GM12878 (cell line): ENCODE data around the gene PCDHGB5. TPM values are rescaled to one million over a fixed set of nuclear protein-coding genes. Genes with fewer than 3 reads are reported as not detected.

Source experiments
- ATAC-seq: fragments of 200-7000 bp; cut with Tn5 transposase; 3 replicates; pipeline ENCODE4 v1.9.1; 2020; ENCODE audit warnings: mild to moderate bottlenecking, moderate library complexity
- BruUV-seq: library from RNA; stranded (reverse); fragments of 400-500 nt; replicated peaks from 2 replicates; lab custom pipeline; 2021; lab: Mats Ljungman, UMichigan
- CTCF ChIA-PET: fragments of 300-600 bp; sonication (Branson Sonifier 250); formaldehyde crosslinking; extraction: SDS; loops from one replicate; lab custom pipeline; 2021; ENCODE audit warnings: inconsistent platforms; lab: Yijun Ruan, JAX
- POLR2A ChIA-PET: fragments of 350-600 bp; formaldehyde crosslinking; extraction: SDS; loops from one replicate; lab custom pipeline; 2021; ENCODE audit warnings: inconsistent platforms; lab: Charles Lee
- RAD21 ChIA-PET: fragments of 300-600 bp; sonication (Branson Sonifier 250); formaldehyde crosslinking; loops from one replicate; lab custom pipeline; 2023; ENCODE audit warnings: antibody characterized with exemption; ENCODE audit not compliant: unreplicated experiment; lab: Charles Lee
- SMC1A ChIA-PET: fragments of 300-600 bp; sonication (Branson Sonifier 250); formaldehyde crosslinking; loops from one replicate; lab custom pipeline; 2023; ENCODE audit not compliant: unreplicated experiment, uncharacterized antibody; lab: Charles Lee
- DNase-seq: peaks from one replicate; pipeline ENCODE4 v3.0.0-alpha.2; 2011; ENCODE audit warnings: low read depth, low spot score
- FAIRE-seq: peaks from 3 replicates; lab custom pipeline; 2011; peaks lifted over from hg19 to GRCh38; lab: Jason Lieb, UNC
- H2AFZ ChIP-seq: 2 replicates; pipeline ENCODE4 v1.6.0; 2011; ENCODE audit warnings: low read depth, low read length, control low read depth; ENCODE audit not compliant: control insufficient read depth
- H3K27ac ChIP-seq: 2 replicates; pipeline ENCODE4 v1.5.1; 2011; ENCODE audit warnings: control low read depth; ENCODE audit not compliant: control insufficient read depth, insufficient read depth
- H3K27me3 ChIP-seq, 2 experiments: replicated peaks in 1 of 2; 2 replicates each; pipeline versions ENCODE4 v1.6.0 to v1.6.1; 2011; ENCODE audit warnings: low read length in 1 of 2; ENCODE audit not compliant: control insufficient read depth in 2 of 2, insufficient read depth in 2 of 2
- H3K36me3 ChIP-seq, 2 experiments: 2 replicates each; pipeline ENCODE4 v1.5.1; 2011; ENCODE audit warnings: low read length in 1 of 2; ENCODE audit not compliant: control insufficient read depth in 2 of 2, insufficient read depth in 2 of 2
- H3K4me1 ChIP-seq: 2 replicates; pipeline ENCODE4 v1.6.1; 2011; ENCODE audit warnings: mild to moderate bottlenecking, low read length, moderate library complexity, mixed read lengths; ENCODE audit not compliant: control insufficient read depth, insufficient read depth
- H3K4me2 ChIP-seq: 2 replicates; pipeline ENCODE4 v1.6.0; 2011; ENCODE audit warnings: control low read depth; ENCODE audit not compliant: control insufficient read depth, insufficient read depth
- H3K4me3 ChIP-seq: fragments of 200-600 bp; sonication (generic); 2 replicates; pipeline ENCODE4 v1.5.1; 2016
- H3K79me2 ChIP-seq: 2 replicates; pipeline ENCODE4 v1.6.0; 2011; ENCODE audit warnings: low read length; ENCODE audit not compliant: control insufficient read depth, insufficient read depth
- H3K9ac ChIP-seq: 2 replicates; pipeline ENCODE4 v1.8.0; 2011; ENCODE audit warnings: low read length, control low read depth, mixed read lengths; ENCODE audit not compliant: control insufficient read depth, insufficient read depth
- H3K9me3 ChIP-seq: replicated peaks from 3 replicates; pipeline ENCODE4 v1.5.1; 2011; ENCODE audit warnings: mild to moderate bottlenecking, low read length; ENCODE audit not compliant: control insufficient read depth, insufficient read depth
- H4K20me1 ChIP-seq: 2 replicates; pipeline ENCODE4 v1.6.0; 2011; ENCODE audit not compliant: control insufficient read depth, insufficient read depth
- PML ChIP-seq: IDR thresholded peaks from 2 replicates; pipeline ENCODE4 v1.6.1; 2012; ENCODE audit warnings: low read length, inconsistent platforms
- RAD21 ChIP-seq: IDR thresholded peaks from 2 replicates; pipeline ENCODE4 v1.6.1; 2011; ENCODE audit warnings: mild to moderate bottlenecking, low read depth, low read length, moderate library complexity; ENCODE audit not compliant: insufficient read depth
- RELB ChIP-seq: fragments of 450-650 bp; IDR thresholded peaks from 2 replicates; pipeline ENCODE4 v1.6.1; 2017; ENCODE audit warnings: low read depth, mild to moderate bottlenecking, moderate library complexity
- SREBF1 ChIP-seq: IDR thresholded peaks from 2 replicates; pipeline ENCODE4 v1.6.1; 2012; ENCODE audit warnings: mild to moderate bottlenecking, low read length
- SREBF2 ChIP-seq: IDR thresholded peaks from 2 replicates; pipeline ENCODE4 v1.6.1; 2012; ENCODE audit warnings: mild to moderate bottlenecking, low read length
- STAT1 ChIP-seq: fragments of 450-650 bp; conservative IDR thresholded peaks from 2 replicates; pipeline ENCODE4 v1.6.1; 2014; ENCODE audit warnings: antibody characterized with exemption, mild to moderate bottlenecking
- TAF1 ChIP-seq: IDR thresholded peaks from 2 replicates; pipeline ENCODE4 v1.6.1; 2011; ENCODE audit warnings: mild to moderate bottlenecking, low read depth, low read length, borderline replicate concordance
- WRNIP1 ChIP-seq: IDR thresholded peaks from 2 replicates; pipeline ENCODE4 v1.6.1; 2011; ENCODE audit warnings: low read depth, low read length, improper control_type of control experiment, borderline replicate concordance
- ZBED1 ChIP-seq: IDR thresholded peaks from 2 replicates; pipeline ENCODE4 v1.6.1; 2016; ENCODE audit warnings: borderline replicate concordance
- ZNF622 ChIP-seq: fragments of 450-650 bp; IDR thresholded peaks from 2 replicates; pipeline ENCODE4 v1.6.1; 2017; ENCODE audit warnings: mild to moderate bottlenecking, inconsistent platforms
- ZSCAN29 ChIP-seq: fragments of 450-650 bp; IDR thresholded peaks from 2 replicates; pipeline ENCODE4 v1.6.1; 2017; ENCODE audit warnings: mild to moderate bottlenecking, moderate library complexity
- WGBS: methylation state at CpG from one replicate; pipeline ENCODE4 v1.1.6; 2016; ENCODE audit warnings: low lambda C conversion rate; ENCODE audit not compliant: insufficient replicate concordance, insufficient coverage; ENCODE audit errors: missing lambda C conversion rate; 5-methylcytosine and 5-hydroxymethylcytosine counted together
- in situ Hi-C: fragments of 300-500 bp; cut with MboI; formaldehyde crosslinking; loops from 9 replicates; pipeline ENCODE4 v1.14.3; 2018; ENCODE audit warnings: mixed read lengths
- intact Hi-C: fragments of 100-400 bp; cut with micrococcal nuclease; formaldehyde crosslinking; loops from one replicate; pipeline ENCODE4 v1.14.2; 2022; ENCODE audit not compliant: unreplicated experiment
- polyA plus RNA-seq, 11 experiments: library from polyadenylated mRNA; depleted of rRNA in 4 of 11; unstranded in 6 of 11; stranded (reverse) in 5 of 11; fragments of >200 nt; fragmentation: Nextera tagmentation in 4 of 11; fragmentation: Illumina TruSeq in 1 of 11; extraction: Ambion mirVana in 4 of 11; extraction: Trizol in 1 of 11; gene quantifications; 1 replicate in 1 of 11; 2 replicates in 10 of 11; pipeline versions ENCODE4 v1.2.1 to v1.2.3, GENCODE V29; 2011 to 2016; ENCODE audit warnings: inconsistent platforms in 2 of 11, missing spikeins in 2 of 11, low read depth in 1 of 11
- total RNA-seq, 4 experiments: library from RNA; depleted of rRNA in 3 of 4; stranded (reverse); fragments of >200 nt in 3 of 4; fragmentation: Illumina TruSeq in 1 of 4; extraction: Trizol in 1 of 4; gene quantifications; 2 replicates each; pipeline versions ENCODE4 v1.2.1 to v1.2.3, GENCODE V29; 2013 to 2021
- TF ChIP-seq, protein P1 (sequence below): IDR thresholded peaks from 2 replicates; pipeline ENCODE4 v1.6.1; 2011; ENCODE audit warnings: low read depth, low read length, improper control_type of control experiment, borderline replicate concordance
- TF ChIP-seq, protein P2 (sequence below), 3 experiments: IDR thresholded peaks in 2 of 3; conservative IDR thresholded peaks in 1 of 3; 2 replicates each; pipeline ENCODE4 v1.5.1; 2011; ENCODE audit warnings: low read depth in 3 of 3, low read length in 3 of 3, mild to moderate bottlenecking in 3 of 3, control low read depth in 2 of 3, moderate library complexity in 2 of 3, inconsistent platforms in 1 of 3, mixed read lengths in 1 of 3; ENCODE audit not compliant: control insufficient read depth in 2 of 3, insufficient read depth in 1 of 3; ENCODE audit errors: extremely low read depth in 1 of 3

PCDHGB5 gene
- total and polyA plus RNA-seq, 10 of the 15 experiments (the other 5 are each of a cell fraction or from before 2014, with no cell fraction given), result 0.02 to 2.3 (median 1.3) TPM; not detected in 1

DNA sequence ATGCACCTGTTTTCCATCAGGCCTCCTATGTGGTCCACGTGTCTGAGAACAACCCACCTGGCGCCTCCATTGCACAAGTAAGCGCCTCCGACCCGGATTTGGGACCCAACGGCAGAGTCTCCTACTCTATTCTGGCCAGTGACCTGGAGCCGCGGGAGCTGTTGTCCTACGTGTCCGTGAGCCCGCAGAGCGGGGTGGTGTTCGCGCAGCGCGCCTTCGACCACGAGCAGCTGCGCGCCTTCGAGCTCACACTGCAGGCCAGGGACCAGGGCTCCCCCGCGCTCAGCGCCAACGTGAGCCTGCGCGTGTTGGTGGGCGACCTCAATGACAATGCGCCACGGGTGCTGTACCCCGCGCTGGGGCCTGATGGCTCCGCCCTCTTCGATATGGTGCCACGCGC is 46.2 kb upstream of the PCDHGB5 start:
- FAIRE-seq, result no peak
- no peak for DNase-seq
- SMC1A ChIA-PET, result no interaction called here
- no peak overlapping the region for H3K27ac ChIP-seq
- no peaks in the 10 kb centered on the region for H4K20me1 ChIP-seq
- TF ChIP-seq TAF1 (no peak), STAT1 (no peak)
- TF ChIP-seq, protein P1, sequence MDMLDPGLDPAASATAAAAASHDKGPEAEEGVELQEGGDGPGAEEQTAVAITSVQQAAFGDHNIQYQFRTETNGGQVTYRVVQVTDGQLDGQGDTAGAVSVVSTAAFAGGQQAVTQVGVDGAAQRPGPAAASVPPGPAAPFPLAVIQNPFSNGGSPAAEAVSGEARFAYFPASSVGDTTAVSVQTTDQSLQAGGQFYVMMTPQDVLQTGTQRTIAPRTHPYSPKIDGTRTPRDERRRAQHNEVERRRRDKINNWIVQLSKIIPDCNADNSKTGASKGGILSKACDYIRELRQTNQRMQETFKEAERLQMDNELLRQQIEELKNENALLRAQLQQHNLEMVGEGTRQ, result no peak
- TF ChIP-seq, all 136 proteins: peak for 0
- Histone ChIP-seq H3K79me2 (no peaks in the 10 kb centered on the region), H3K36me3 (no peaks in the 10 kb centered on the region), H3K9me3 (no peaks in the 10 kb centered on the region; the same call in 1 of the 3 replicates), H3K4me1 (no peaks in the 10 kb centered on the region), H3K4me2 (no peak overlapping the region), H2AFZ (no peak overlapping the region), H3K4me3 (no peak overlapping the region), H3K27me3 (no peaks in the 10 kb centered on the region), H3K9ac (no peak overlapping the region)
- ChIA-PET POLR2A (no interaction called here), CTCF (no interaction called here), RAD21 (no interaction called here)
- no TSS peak for BruUV-seq
- WGBS, result 82% methylated on average over 20 of the region's 36 CpGs
- in situ Hi-C loops, result no loop called here
- intact Hi-C loops, result no loop called here
- no peak for ATAC-seq

- H3K36me3 ChIP-seq, result no peaks in the 10 kb centered on the region
- no peaks in the 10 kb centered on the region for H4K20me1 ChIP-seq
- no peak within 1 kb of the TSS for H2AFZ ChIP-seq
- RAD21 ChIA-PET, result interaction anchor here (1.4 kb wide), 1 partner anchor 58 kb away, joined by 5 read pairs; the partner anchor contains the start of gene PCDHGA10
- intact Hi-C loops (no loop called here), in situ Hi-C loops (no loop called here)
- WGBS, result 65% methylated on average over 29 of the region's 29 CpGs
- CTCF ChIA-PET, result interaction anchor here (1.3 to 1.6 kb wide), 4 partner anchors 9 to 209 kb away, joined by 3 to 6 read pairs (median 4); partner anchors contain the start of gene PCDHGB3
- no peak within 1 kb of the TSS for H3K27ac ChIP-seq
- peaks cover under 1% of the 10 kb centered on the region; the same call in 2 of the 3 replicates for H3K9me3 ChIP-seq
- no peak for FAIRE-seq
- no peak within 1 kb of the TSS for H3K4me3 ChIP-seq
- DNase-seq, result no peak
- no peaks in the 10 kb centered on the region for H3K79me2 ChIP-seq
- H3K9ac ChIP-seq, result no peak within 1 kb of the TSS
- no peaks in the 10 kb centered on the region for H3K4me1 ChIP-seq
- SMC1A ChIA-PET, result no interaction called here
- no peak within 1 kb of the TSS for H3K4me2 ChIP-seq
- POLR2A ChIA-PET, result no interaction called here
- ATAC-seq, result no peak
- BruUV-seq, result no TSS peak
- H3K27me3 ChIP-seq, result no peaks in the 10 kb centered on the region
- TF ChIP-seq ZNF622 (no peak), ZBED1 (no peak), RELB (no peak), SREBF1 (no peak), RAD21 (peak; percentile 14; the same call in 1 of the 2 replicates), PML (no peak), SREBF2 (no peak), ZSCAN29 (no peak), WRNIP1 (no peak)
- TF ChIP-seq, protein P2, sequence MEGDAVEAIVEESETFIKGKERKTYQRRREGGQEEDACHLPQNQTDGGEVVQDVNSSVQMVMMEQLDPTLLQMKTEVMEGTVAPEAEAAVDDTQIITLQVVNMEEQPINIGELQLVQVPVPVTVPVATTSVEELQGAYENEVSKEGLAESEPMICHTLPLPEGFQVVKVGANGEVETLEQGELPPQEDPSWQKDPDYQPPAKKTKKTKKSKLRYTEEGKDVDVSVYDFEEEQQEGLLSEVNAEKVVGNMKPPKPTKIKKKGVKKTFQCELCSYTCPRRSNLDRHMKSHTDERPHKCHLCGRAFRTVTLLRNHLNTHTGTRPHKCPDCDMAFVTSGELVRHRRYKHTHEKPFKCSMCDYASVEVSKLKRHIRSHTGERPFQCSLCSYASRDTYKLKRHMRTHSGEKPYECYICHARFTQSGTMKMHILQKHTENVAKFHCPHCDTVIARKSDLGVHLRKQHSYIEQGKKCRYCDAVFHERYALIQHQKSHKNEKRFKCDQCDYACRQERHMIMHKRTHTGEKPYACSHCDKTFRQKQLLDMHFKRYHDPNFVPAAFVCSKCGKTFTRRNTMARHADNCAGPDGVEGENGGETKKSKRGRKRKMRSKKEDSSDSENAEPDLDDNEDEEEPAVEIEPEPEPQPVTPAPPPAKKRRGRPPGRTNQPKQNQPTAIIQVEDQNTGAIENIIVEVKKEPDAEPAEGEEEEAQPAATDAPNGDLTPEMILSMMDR (IDR thresholded peaks at IDR 0.05 in 2 of 3, conservative IDR thresholded peaks at IDR 0.05 in 1 of 3; ENCODE audit: control insufficient read depth in 2 of 3, extremely low read depth in 1 of 3, insufficient read depth in 1 of 3, low read depth in 3 of 3, low read length in 3 of 3), result peak; percentile 15 to 28 (median 19); a peak in 3 of 6 replicates
Measured at GRCh38 chr5:141354900-141355469, 42.8 kb upstream of the PCDHGB5 start, which contains the start of gene PCDHGA4. Gene PCDHGA4, plus strand, starts transcription at chr5:141355021. Its CDS starts 87 bp downstream, at chr5:141355108.
